ENCODE data around the gene RNPC3. TPM values are rescaled to one million over a fixed set of nuclear protein-coding genes. Genes with fewer than 3 reads are reported as not detected.

Gene RNPC3
- total and polyA plus RNA-seq, 4 donors = 24.6 to 42.7 (median 30.9) TPM

DNA sequence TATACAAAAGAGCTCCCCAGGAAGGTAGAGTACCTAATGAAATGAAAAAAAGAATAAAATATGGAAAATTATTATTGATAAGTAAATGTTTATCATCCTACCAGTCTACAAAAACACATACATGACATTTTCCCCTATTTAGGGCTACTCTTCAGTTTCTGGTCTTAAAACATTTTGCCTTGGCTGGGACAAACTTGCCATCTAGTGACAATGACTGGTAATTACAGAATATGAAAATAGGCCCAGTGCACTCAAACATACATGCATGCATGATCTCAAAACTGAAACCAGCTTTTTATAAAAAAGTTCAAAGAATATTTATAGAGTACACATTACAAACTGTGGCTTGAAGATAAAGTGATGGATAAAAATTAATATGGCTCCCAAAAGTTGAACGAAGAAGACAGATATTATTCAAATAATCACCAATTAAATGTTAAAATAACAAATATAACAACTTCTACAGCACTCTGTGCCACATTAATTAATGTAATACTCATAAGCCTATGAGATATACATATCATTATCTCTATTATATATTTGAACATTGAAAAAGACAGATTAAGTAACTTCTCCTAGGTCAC, 10.5 kb upstream of the RNPC3 start:
- H3K36me3 ChIP-seq (ENCODE audit: control insufficient read depth, insufficient read depth, low read length) = no peaks in the 10 kb centered on the region
- peaks cover 3% of the 10 kb centered on the region for H3K9me3 ChIP-seq (ENCODE audit: control insufficient read depth, insufficient read depth, low read length)
- no peaks in the 10 kb centered on the region for H3K4me1 ChIP-seq (ENCODE audit: control insufficient read depth, insufficient read depth, low read length)
- DNase-seq (ENCODE audit: low read depth in 4 of 6, low spot score in 6 of 6) = peak; percentile 33 to 92 (median 52)
- H3K27ac ChIP-seq (ENCODE audit: low read depth, low read length) = no peak overlapping the region
- H3K4me3 ChIP-seq (ENCODE audit: low read depth, low read length) = no peak overlapping the region
- no CpG with 5 or more reads among the region's 1 CpG for WGBS (ENCODE audit: insufficient coverage)
- H3K27me3 ChIP-seq (ENCODE audit: control insufficient read depth, insufficient read depth, low read length) = no peaks in the 10 kb centered on the region

DNA sequence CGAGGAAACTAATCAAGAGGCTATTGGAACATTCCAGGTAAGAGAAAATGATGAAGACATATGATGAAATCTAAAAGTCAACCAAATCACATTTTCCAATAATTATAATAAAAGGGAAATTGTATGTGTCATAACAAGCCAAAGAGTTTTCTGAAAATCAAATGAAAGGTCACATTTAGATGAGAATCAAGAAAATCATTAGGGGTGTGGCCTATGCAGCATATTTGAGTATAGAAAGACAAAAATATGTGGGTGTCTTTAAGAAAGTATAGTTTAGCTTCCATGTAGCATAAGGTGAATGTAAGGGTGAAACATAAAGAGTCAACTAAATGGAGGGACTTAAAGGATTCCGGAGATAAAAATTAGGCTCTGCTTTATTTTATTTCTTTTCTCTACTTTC, 9.2 kb upstream of the RNPC3 start:
- WGBS (ENCODE audit: insufficient coverage) = no CpG with 5 or more reads among the region's 2 CpGs
- no peaks in the 10 kb centered on the region for H3K4me1 ChIP-seq (ENCODE audit: control insufficient read depth, insufficient read depth, low read length)
- no peaks in the 10 kb centered on the region for H3K27me3 ChIP-seq (ENCODE audit: control insufficient read depth, insufficient read depth, low read length)
- no peak overlapping the region for H3K4me3 ChIP-seq (ENCODE audit: low read depth, low read length)
- H3K9me3 ChIP-seq (ENCODE audit: control insufficient read depth, insufficient read depth, low read length) = peaks cover under 1% of the 10 kb centered on the region
- no peaks in the 10 kb centered on the region for H3K36me3 ChIP-seq (ENCODE audit: control insufficient read depth, insufficient read depth, low read length)
- no peak overlapping the region for H3K27ac ChIP-seq (ENCODE audit: low read depth, low read length)
- DNase-seq (ENCODE audit: low read depth in 4 of 6, low spot score in 6 of 6) = no peak

- H3K4me3 ChIP-seq (ENCODE audit: low read depth, low read length) = no peak overlapping the region
- H3K4me1 ChIP-seq (ENCODE audit: control insufficient read depth, insufficient read depth, low read length) = no peaks in the 10 kb centered on the region
- no peak overlapping the region for H3K27ac ChIP-seq (ENCODE audit: low read depth, low read length)
- H3K36me3 ChIP-seq (ENCODE audit: control insufficient read depth, insufficient read depth, low read length) = no peaks in the 10 kb centered on the region
- no peak for DNase-seq (ENCODE audit: low read depth in 4 of 6, low spot score in 6 of 6)
- H3K27me3 ChIP-seq (ENCODE audit: control insufficient read depth, insufficient read depth, low read length) = no peaks in the 10 kb centered on the region
- H3K9me3 ChIP-seq (ENCODE audit: control insufficient read depth, insufficient read depth, low read length) = no peaks in the 10 kb centered on the region
Measured at GRCh38 chr1:103516693-103517092, 8.8 kb upstream of the RNPC3 start.

- H3K4me1 ChIP-seq (ENCODE audit: control insufficient read depth, insufficient read depth, low read length) = no peaks in the 10 kb centered on the region
- no peaks in the 10 kb centered on the region for H3K36me3 ChIP-seq (ENCODE audit: control insufficient read depth, insufficient read depth, low read length)
- WGBS (ENCODE audit: insufficient coverage) = no CpG with 5 or more reads among the region's 2 CpGs
Measured at GRCh38 chr1:103517380-103518047, 8.0 kb upstream of the RNPC3 start.

DNA sequence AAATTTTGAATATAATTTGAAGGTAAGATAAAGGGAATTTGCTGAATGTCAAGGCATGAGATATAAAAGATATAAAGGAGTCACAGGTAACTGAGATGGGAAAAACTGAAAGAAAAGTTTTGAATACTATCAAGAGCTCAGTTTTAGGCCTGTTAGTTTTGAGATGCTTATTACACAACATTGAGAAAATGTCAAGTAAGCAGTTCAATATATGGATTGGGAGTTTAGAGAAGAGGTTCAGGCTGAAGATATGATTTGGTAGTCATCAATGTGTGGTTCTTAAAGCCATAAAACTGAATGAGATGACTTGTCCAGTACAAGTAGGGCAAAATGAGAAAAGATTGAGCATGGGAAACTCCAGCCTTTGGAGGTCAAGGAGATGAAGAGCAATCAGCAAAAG, 4.7 kb upstream of the RNPC3 start:
- Histone ChIP-seq H3K4me1 (ENCODE audit: control insufficient read depth, insufficient read depth, low read length) (no peaks in the 10 kb centered on the region), H3K9me3 (ENCODE audit: control insufficient read depth, insufficient read depth, low read length) (no peaks in the 10 kb centered on the region), H3K4me3 (ENCODE audit: low read depth, low read length) (no peak overlapping the region), H3K27ac (ENCODE audit: low read depth, low read length) (no peak overlapping the region), H3K36me3 (ENCODE audit: control insufficient read depth, insufficient read depth, low read length) (no peaks in the 10 kb centered on the region), H3K27me3 (ENCODE audit: control insufficient read depth, insufficient read depth, low read length) (no peaks in the 10 kb centered on the region)
- DNase-seq (ENCODE audit: low read depth in 4 of 6, low spot score in 6 of 6) = no peak

More at GRCh38 chr1:103517380-103518047, 8.0 kb upstream of the RNPC3 start:
- H3K27me3 ChIP-seq (ENCODE audit: control insufficient read depth, insufficient read depth, low read length) = no peaks in the 10 kb centered on the region
- no peak for DNase-seq (ENCODE audit: low read depth in 4 of 6, low spot score in 6 of 6)
- H3K4me3 ChIP-seq (ENCODE audit: low read depth, low read length) = no peak overlapping the region
- no peak overlapping the region for H3K27ac ChIP-seq (ENCODE audit: low read depth, low read length)
- H3K9me3 ChIP-seq (ENCODE audit: control insufficient read depth, insufficient read depth, low read length) = no peaks in the 10 kb centered on the region

DNA sequence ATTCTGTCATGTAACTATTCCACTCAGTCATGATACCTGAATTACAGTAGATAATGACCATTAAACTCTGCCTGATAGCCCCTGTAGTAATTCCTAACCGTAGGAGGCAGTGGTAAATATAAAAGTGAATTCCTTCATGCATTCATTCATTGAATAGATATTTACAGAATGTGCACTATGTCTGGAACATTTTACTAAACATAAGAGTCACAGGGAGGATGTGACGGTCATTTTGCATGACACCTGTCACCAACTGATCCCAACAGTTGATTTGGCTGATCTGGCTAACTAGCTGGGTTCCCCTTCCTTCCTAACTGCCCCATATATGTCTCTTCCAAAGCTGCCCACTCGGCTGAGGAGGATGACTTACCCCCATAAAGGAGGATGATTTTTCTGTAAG, 2.2 kb upstream of the RNPC3 start:
- WGBS (ENCODE audit: insufficient coverage) = no CpG with 5 or more reads among the region's 3 CpGs
- Histone ChIP-seq H3K27me3 (ENCODE audit: control insufficient read depth, insufficient read depth, low read length) (no peaks in the 10 kb centered on the region), H3K36me3 (ENCODE audit: control insufficient read depth, insufficient read depth, low read length) (no peaks in the 10 kb centered on the region), H3K27ac (ENCODE audit: low read depth, low read length) (no peak overlapping the region), H3K4me1 (ENCODE audit: control insufficient read depth, insufficient read depth, low read length) (no peaks in the 10 kb centered on the region), H3K4me3 (ENCODE audit: low read depth, low read length) (no peak overlapping the region), H3K9me3 (ENCODE audit: control insufficient read depth, insufficient read depth, low read length) (no peaks in the 10 kb centered on the region)
- no peak for DNase-seq (ENCODE audit: low read depth in 4 of 6, low spot score in 6 of 6)

- H3K4me3 ChIP-seq (ENCODE audit: low read depth, low read length) = peak overlapping the region; percentile 41
- DNase-seq (ENCODE audit: low read depth in 4 of 6, low spot score in 6 of 6) = peak in 4 of 6 donors; percentile 11 to 73 (median 46)
- H3K9me3 ChIP-seq (ENCODE audit: control insufficient read depth, insufficient read depth, low read length) = no peaks in the 10 kb centered on the region
- no peaks in the 10 kb centered on the region for H3K27me3 ChIP-seq (ENCODE audit: control insufficient read depth, insufficient read depth, low read length)
- H3K36me3 ChIP-seq (ENCODE audit: control insufficient read depth, insufficient read depth, low read length) = peaks cover 2% of the 10 kb centered on the region
- H3K4me1 ChIP-seq (ENCODE audit: control insufficient read depth, insufficient read depth, low read length) = no peaks in the 10 kb centered on the region
- WGBS (ENCODE audit: insufficient coverage) = no CpG with 5 or more reads among the region's 34 CpGs
- no peak overlapping the region for H3K27ac ChIP-seq (ENCODE audit: low read depth, low read length)
Measured at GRCh38 chr1:103525114-103525606, 339 bp upstream of the RNPC3 start.

DNA sequence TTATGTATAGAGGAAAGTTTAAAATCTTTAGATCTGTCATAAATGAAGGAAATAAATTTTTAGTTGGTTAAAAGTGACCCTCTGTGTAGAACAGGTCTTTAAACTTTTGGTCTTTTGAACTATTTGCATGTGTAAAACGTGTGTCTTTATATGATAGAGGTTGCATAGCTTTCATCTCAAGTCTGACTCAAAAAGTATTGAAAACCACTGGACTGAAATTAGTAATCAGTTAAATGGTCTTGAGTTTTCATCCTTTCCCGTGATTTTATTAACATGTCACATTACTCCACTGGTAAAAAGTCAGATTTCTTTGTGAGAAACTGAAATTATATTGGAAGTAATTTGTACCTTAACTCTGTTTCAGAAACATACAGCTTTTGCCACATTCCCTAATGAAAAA, 1.8 kb downstream of the RNPC3 start:
- Histone ChIP-seq H3K9me3 (ENCODE audit: control insufficient read depth, insufficient read depth, low read length) (no peaks in the 10 kb centered on the region), H3K27ac (ENCODE audit: low read depth, low read length) (no peak overlapping the region), H3K4me3 (ENCODE audit: low read depth, low read length) (no peak overlapping the region), H3K4me1 (ENCODE audit: control insufficient read depth, insufficient read depth, low read length) (no peaks in the 10 kb centered on the region), H3K27me3 (ENCODE audit: control insufficient read depth, insufficient read depth, low read length) (no peaks in the 10 kb centered on the region), H3K36me3 (ENCODE audit: control insufficient read depth, insufficient read depth, low read length) (peaks cover 2% of the 10 kb centered on the region)
- 20% methylated on average over 1 of the region's 2 CpGs for WGBS (ENCODE audit: insufficient coverage)
- DNase-seq (ENCODE audit: low read depth in 4 of 6, low spot score in 6 of 6) = no peak

DNA sequence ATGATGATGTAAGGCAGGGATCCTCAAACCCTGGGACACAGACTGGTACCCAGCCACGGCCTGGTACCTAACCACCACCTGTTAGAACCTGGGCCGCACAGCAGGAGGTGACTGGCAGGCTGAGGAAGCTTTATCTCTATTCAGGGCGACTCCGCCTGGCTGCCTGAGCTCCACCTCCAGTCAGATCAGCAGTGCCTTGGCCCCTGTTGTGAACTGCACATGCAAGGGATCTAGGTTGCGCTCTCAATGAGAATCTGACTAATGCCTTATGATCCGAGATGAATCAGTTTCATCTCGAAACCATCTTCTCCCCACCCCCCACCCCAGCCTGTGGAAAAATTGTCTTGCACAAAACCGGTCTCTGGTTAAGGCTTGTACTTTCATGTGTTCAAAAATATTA, 4.2 kb downstream of the RNPC3 start:
- Histone ChIP-seq H3K36me3 (ENCODE audit: control insufficient read depth, insufficient read depth, low read length) (peaks cover 2% of the 10 kb centered on the region), H3K27ac (ENCODE audit: low read depth, low read length) (no peak overlapping the region), H3K9me3 (ENCODE audit: control insufficient read depth, insufficient read depth, low read length) (no peaks in the 10 kb centered on the region), H3K27me3 (ENCODE audit: control insufficient read depth, insufficient read depth, low read length) (no peaks in the 10 kb centered on the region), H3K4me1 (ENCODE audit: control insufficient read depth, insufficient read depth, low read length) (no peaks in the 10 kb centered on the region), H3K4me3 (ENCODE audit: low read depth, low read length) (no peak overlapping the region)
- WGBS (ENCODE audit: insufficient coverage) = 93% methylated on average over 6 of the region's 8 CpGs
- no peak for DNase-seq (ENCODE audit: low read depth in 4 of 6, low spot score in 6 of 6)

- Histone ChIP-seq H3K36me3 (ENCODE audit: control insufficient read depth, insufficient read depth, low read length) (peaks cover 13% of the 10 kb centered on the region), H3K27me3 (ENCODE audit: control insufficient read depth, insufficient read depth, low read length) (no peaks in the 10 kb centered on the region), H3K9me3 (ENCODE audit: control insufficient read depth, insufficient read depth, low read length) (no peaks in the 10 kb centered on the region), H3K4me3 (ENCODE audit: low read depth, low read length) (no peak overlapping the region), H3K4me1 (ENCODE audit: control insufficient read depth, insufficient read depth, low read length) (no peaks in the 10 kb centered on the region), H3K27ac (ENCODE audit: low read depth, low read length) (no peak overlapping the region)
- WGBS (ENCODE audit: insufficient coverage) = no CpG with 5 or more reads among the region's 2 CpGs
- no peak for DNase-seq (ENCODE audit: low read depth in 4 of 6, low spot score in 6 of 6)
Measured at GRCh38 chr1:103538226-103538625, 12.7 kb downstream of the RNPC3 start.
